GM21717 (cell line): Measurements from ENCODE around the gene CTSF.
"Not testable (repeated sequence)": the region's sequence is repeated elsewhere in the genome, so short reads cannot be mapped to it uniquely, and the experiment has no call there.

ENCODE experiments used
- ATAC-seq: cut with Tn5 transposase; IDR thresholded peaks from one replicate; pipeline ENCODE4 v1.9.1; 2021; ENCODE audit warnings: mild to moderate bottlenecking, moderate library complexity; ENCODE audit not compliant: unreplicated experiment

The CTSF gene

GRCh38 chr11:66568124-66568916, at the start of gene CTSF:
TSS of gene CTSF (minus strand) at chr11:66568606. CDS start at chr11:66568486, 120 bp downstream.
- no peak for ATAC-seq

GRCh38 chr11:66617155-66617834, 48.9 kb upstream of the CTSF start:
- ATAC-seq = no peak

- peak; percentile 74 for ATAC-seq
These were observed 48.2 kb upstream of the CTSF start, which contains the start of gene RBM14 for GRCh38 chr11:66616379-66617154. TSS of gene RBM14 (plus strand) at chr11:66616630. CDS start at chr11:66616721, 91 bp downstream.

- no peak for ATAC-seq
These were observed 45.7 kb upstream of the CTSF start for GRCh38 chr11:66614073-66614472.

GRCh38 chr11:66612458-66612857, 44.1 kb upstream of the CTSF start:
- ATAC-seq = no peak

- no peak for ATAC-seq
These were observed 41.6 kb upstream of the CTSF start for GRCh38 chr11:66609721-66610617.

- no peak for ATAC-seq
These were observed 38.9 kb upstream of the CTSF start for GRCh38 chr11:66607126-66607834.

DNA sequence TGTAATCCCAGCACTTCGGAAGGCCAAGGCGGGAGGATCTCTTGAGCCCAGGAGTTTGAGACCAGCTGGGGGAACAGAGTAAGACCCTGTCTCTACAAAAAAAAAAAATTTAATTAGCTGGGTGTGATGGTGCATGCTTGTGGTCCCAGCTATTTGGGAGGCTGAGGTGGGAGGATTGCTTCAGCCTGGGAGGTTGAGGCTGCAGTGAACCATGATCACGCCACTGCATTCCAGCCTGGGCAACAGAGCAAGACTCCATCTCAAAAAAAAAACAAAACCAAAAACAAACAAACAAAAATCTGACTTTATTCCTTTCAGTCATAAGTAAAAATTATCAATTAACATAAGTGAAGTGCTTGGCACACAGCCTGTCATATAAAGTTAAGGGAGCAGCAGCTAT, 38.2 kb upstream of the CTSF start:
- ATAC-seq = not testable (repeated sequence)

DNA sequence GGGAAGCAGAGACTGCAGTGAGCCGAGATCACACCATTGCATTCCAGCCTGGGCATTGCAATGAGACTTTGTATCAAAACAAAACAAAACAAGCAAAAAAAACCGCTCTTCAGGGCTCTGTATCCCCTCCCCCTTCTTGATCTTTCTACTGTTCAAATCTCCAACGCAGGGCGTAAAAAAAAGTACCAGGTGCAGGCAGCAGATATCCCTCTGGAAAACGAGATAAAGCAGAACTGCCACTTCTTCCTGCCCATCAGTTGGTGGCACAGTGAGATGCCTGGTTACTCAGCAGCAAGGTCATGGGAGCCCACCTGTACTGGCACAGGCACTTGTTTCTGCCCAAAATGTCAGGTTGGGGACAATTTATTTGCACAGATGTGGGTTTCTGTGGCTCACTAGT, 35.7 kb upstream of the CTSF start:
- no peak for ATAC-seq

- ATAC-seq = no peak
These were observed 34.7 kb upstream of the CTSF start for GRCh38 chr11:66603072-66603471.

- no peak for ATAC-seq
These were observed 32.3 kb upstream of the CTSF start for GRCh38 chr11:66600631-66601233.

GRCh38 chr11:66600219-66600618, 31.8 kb upstream of the CTSF start:
- ATAC-seq = no peak

GRCh38 chr11:66598993-66599392, 30.6 kb upstream of the CTSF start:
- ATAC-seq = no peak

DNA sequence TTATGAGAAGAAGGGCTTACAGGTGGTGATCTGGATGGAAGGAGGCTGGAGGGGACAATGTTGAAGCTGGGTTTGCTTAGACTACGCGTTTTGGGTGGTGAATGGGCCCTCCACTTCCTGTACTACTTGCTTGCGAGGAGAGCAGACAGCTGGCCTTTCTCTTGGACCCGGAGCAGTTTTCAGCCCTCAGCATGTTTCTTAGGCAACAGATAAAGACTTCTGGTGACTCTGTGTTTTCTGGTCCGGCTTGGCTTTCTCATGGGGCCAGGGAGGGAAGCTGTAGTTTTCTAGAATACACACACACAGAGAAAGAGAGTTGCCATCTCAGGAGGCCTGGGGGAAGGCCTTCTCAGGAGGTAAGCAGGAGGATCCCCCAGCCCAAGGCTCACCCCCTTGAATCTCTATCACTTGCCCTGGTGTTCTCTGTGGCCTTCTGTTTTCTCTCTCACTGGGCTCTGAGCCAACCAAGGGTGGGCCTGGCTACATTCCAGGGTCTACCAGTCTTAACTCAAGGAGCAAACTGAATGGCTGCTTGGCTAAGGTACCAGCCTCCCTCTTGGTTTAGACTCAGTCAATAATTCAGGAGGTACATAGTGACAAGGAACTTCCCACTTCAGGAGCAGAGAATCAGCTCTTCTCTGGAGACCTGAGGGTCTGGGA, 27.0 kb upstream of the CTSF start:
- no peak for ATAC-seq

- peak; percentile 5 for ATAC-seq
These were observed 25.2 kb upstream of the CTSF start for GRCh38 chr11:66593650-66594049.

- peak; percentile 29 for ATAC-seq
These were observed 24.9 kb upstream of the CTSF start for GRCh38 chr11:66593303-66593635.

DNA sequence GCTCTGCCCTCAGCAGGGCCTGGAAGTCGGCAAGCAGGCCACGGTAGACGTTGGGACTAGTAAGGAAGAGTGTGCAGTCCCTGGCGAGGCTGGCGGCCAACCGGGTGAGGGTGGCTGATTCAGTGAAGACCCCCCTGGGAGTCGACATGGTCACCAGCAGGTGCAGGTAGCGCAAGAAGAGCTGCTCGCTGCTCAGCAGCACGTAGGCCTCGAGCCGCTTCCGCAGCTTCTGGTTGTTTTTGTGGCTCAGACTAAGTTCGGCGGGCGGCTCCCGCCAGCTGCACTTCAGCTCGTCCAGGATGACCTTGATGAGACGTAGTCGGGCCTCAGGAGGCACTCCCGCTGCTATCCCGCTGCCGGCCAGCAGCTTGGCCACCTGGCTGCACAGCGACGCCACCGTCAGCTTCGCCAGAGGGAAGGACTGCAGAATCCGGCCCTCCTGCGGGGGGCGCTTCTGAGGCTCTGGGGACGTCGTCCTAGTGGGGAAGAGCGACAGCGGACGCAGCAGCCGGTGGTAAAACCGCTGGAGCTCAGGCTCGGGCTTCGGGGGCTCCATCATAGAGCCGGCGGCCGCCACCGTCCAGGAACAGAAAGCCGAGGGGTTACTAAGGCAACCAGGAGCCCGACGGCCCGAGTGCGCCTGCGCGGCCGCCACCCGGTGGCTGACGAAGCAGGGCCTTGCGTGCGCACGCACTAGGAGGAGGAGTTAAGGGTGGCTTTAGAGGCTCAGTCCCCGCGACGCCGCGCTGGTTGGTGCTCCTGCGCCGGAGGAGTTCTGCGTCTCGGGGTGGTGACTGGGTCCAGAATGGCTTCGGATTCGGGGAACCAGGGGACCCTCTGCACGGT, 24.3 kb upstream of the CTSF start, which contains the start of the genes CCDC87 and CCS:
TSS of gene CCDC87 (minus strand) at position 607 of the 846 bp plus-strand sequence. CDS start at position 559, 48 bp downstream.
TSS of gene CCS (plus strand) at position 729 of the 846 bp plus-strand sequence. CDS start at position 806, 77 bp downstream.
- peak; percentile 72 for ATAC-seq

DNA sequence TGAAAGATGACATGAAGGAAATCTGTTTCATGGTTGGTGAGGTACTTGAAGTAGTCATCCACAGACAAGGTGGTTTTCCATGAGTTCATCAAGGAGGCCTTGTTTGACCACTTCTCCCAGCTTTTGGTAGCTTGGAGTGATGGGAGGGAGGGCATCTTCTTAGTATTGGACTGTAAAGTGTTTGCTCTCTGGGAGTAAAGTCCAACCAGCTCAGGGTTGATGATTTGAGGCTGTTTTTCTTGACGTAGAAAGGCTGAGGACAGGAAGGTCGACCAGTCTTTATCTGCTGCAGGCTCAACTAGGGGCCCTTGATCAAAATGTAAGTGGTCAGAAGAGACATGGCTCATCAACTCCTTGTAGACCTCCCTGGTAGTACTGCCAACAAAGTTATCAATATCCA, 22.8 kb upstream of the CTSF start:
- no peak for ATAC-seq
